Measurements from ENCODE around the gene HEXA.

DNA sequence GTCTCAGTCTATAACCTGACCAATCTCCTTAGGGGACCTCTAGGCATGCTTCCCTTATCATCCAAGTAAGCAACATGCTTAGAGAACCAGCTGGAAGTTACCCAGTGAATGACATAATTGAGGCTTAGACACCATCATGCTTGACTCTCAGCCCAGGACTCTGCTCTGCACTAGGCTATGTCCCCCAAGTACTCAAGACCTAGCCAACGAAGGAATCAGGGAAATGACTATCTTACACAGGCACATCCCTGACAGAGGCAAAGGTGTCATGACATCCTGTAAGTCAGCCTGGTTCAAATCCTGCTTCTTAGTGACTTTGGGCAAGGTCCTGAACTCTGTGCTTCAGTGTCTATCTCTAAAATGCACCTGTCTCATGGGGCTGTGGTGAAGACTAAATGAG lies 31.2 kb downstream of the HEXA start:
- TF ChIP-seq, protein P1, sequence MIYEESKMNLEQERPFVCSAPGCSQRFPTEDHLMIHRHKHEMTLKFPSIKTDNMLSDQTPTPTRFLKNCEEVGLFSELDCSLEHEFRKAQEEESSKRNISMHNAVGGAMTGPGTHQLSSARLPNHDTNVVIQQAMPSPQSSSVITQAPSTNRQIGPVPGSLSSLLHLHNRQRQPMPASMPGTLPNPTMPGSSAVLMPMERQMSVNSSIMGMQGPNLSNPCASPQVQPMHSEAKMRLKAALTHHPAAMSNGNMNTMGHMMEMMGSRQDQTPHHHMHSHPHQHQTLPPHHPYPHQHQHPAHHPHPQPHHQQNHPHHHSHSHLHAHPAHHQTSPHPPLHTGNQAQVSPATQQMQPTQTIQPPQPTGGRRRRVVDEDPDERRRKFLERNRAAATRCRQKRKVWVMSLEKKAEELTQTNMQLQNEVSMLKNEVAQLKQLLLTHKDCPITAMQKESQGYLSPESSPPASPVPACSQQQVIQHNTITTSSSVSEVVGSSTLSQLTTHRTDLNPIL (CRISPR knock-in tag; IDR thresholded peaks at IDR 0.05; ENCODE audit: low read depth), result no peak
- no peak for TF ChIP-seq TOX (CRISPR knock-in tag; IDR thresholded peaks at IDR 0.05; ENCODE audit: borderline replicate concordance)
- no peak for TF ChIP-seq CSDC2 (CRISPR knock-in tag; IDR thresholded peaks at IDR 0.05)
- TF ChIP-seq RARB (CRISPR knock-in tag; IDR thresholded peaks at IDR 0.05), result no peak
- no peak for TF ChIP-seq ZFP30 (CRISPR knock-in tag; IDR thresholded peaks at IDR 0.05)
